Measurements from ENCODE around the gene KSR1.

KSR1 gene

DNA sequence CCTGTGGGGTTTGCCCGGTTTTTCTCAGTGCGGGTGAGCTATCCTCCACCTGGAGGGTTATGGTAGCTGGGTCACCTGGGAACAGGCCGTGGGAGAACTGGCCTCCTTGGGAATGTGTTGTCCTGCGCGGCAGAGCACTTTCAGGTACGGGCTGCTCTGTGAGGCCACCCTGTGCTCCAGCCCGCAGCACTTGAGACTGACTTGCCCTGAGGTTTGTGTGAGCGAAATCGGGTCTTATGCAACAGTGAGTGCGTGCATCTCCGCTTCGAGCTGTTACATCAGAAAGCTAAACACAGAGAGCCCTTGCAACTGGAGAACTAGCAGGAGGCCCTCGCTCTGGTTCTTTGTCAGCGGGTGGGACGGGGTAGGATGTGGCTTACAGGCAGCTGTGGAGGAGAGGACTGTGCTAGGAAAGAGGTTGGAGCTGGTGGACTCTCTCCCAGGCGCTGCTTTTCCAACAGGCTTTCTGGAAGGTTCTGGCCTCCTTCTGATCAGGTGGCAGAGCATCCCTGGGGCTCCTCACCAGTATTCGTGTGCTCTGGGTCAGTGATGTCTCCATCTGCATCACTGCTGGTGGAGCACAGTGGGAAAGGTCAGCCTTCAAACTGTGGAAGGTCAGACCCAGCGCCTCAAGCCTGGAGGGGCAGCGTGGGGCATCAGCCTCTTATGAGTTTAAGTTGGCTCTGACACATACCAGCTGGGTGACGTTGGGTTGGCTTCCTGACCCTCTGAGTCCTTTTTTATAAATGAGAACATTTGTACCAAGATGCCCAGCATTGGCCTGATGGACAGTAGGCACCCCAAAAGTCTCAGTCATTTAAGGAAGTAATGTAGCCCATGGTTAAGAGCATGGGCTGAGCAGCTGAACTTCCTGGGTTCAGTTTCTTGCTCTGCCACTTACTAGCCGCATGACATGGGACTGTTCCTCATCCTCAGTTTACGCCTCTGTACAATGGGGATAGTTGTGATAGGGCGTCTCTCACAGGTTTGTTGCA lies 76.3 kb downstream of the KSR1 start:
- ATAC-seq (peak; percentile 54), DNase-seq (peak in 1 of 2 donors; percentile 45)
- Mint-ChIP-seq H3K4me1 (peaks cover 85% of the 10 kb centered on the region), H3K9me3 (no peaks in the 10 kb centered on the region), H3K4me3 (no peak overlapping the region), H3K27ac (peak overlapping the region; percentile 42 to 54), H3K27me3 (no peaks in the 10 kb centered on the region)

DNA sequence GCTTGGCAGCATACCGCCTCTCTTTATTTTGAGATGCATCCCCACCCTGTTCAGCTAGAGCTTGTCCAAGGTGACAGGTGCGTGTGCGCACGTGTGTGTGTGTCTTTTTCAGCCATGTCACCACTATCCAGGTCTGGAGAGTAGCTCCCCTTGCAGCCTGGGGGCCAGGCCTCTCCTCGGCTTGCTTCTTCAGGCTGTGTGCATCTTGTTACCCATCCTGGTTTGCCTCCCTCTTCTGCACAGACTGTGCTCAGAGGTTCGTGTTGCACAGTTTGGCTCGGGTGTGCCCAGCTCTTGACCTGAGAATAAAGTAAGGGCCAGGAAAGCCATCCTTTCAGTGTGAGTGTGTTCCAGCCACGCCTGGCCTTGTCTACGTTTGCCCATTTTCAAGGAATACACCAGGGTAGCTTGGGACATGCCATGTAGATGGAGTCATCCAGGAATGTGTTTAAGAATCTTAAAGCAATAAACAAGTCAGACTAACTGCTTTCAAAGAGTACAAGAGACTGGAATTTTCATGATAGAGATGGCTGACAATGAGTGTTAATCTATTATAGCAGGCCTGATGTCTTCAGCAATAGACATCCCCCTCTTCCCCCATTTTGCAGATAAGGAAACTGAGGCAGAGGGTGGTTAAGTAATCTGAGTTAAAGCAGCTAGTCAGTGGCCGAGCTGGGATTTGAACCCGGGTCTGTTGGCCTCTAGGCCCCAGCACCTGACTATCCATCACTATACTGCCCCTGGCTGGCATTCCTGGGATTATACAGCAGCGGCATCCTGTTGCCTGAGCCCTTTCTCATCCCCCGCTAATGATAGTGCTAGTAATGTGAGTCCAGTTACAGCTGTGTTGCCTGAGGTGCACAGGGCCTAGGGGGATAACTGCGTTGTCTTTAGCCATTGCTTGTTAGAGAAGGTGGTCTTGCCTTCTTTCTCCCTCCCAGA lies 77.9 kb downstream of the KSR1 start:
- Mint-ChIP-seq H3K4me3 (no peak overlapping the region), H3K27me3 (no peaks in the 10 kb centered on the region), H3K9me3 (no peaks in the 10 kb centered on the region), H3K4me1 (peaks cover 86% of the 10 kb centered on the region), H3K27ac (no peak overlapping the region)
- DNase-seq: no peak
- ATAC-seq: no peak

DNA sequence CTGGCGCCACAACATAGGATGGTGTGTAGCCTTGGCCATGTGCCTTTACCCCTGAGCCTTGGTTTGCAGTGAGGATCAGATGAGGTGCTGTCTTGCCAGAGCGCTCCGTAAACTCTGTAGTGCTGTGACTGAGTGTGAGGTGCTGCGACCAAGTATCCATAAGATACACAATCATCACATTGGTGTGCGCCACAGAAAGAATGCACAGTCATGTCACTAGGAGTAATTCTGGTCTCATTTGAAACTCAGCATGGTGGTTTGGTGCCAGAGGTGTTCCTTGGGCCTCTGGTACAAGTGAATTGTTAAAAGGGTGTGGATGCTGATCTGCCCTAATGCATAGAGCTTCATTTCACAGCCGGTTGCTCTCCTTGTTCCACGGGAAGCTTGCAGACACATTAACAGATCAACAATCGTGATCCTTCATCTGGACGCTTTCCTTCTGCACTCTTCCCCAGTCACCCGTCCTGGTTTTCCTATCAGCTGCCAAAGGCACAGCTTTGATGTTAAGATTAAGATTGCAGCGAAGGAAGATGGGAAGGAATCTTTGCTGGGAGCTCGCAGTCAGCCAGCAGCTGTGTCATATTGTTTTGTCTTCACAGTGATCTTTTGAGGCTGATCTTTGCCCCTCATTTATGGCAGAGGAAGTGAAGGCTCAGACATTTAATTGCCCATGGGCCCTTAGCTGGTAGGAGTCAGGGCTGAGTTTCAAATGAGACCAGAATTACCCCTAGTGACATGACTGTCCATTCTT lies 79.1 kb downstream of the KSR1 start:
- no peak for ATAC-seq
- H3K4me3 Mint-ChIP-seq: no peak overlapping the region
- DNase-seq: no peak
- no peaks in the 10 kb centered on the region for H3K27me3 Mint-ChIP-seq
- H3K27ac Mint-ChIP-seq: peak overlapping the region in 1 of 2 donors; percentile 10
- H3K9me3 Mint-ChIP-seq: no peaks in the 10 kb centered on the region
- peaks cover 86% of the 10 kb centered on the region for H3K4me1 Mint-ChIP-seq

DNA sequence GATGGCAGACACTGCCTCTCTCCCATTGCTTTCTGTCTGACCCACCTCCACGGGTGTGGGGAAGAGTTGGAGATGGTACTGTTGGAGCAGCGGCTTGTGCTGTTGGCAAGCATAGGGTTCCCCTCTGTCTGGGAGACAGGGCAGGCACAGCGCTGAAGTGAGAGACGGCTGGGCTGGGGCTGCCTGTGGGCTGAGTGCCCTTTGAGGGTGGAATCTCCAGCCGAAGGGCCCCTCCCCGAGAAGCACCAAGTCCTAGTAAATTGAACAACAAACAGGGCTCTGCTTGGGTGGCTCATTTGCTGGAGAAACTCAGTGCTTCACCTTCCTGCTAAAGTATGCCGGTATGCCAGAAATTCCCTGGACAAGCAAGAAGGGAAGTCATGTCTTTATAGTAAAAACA lies 79.7 kb downstream of the KSR1 start:
- H3K9me3 Mint-ChIP-seq: no peaks in the 10 kb centered on the region
- H3K4me1 Mint-ChIP-seq: peaks cover 86% of the 10 kb centered on the region

DNA sequence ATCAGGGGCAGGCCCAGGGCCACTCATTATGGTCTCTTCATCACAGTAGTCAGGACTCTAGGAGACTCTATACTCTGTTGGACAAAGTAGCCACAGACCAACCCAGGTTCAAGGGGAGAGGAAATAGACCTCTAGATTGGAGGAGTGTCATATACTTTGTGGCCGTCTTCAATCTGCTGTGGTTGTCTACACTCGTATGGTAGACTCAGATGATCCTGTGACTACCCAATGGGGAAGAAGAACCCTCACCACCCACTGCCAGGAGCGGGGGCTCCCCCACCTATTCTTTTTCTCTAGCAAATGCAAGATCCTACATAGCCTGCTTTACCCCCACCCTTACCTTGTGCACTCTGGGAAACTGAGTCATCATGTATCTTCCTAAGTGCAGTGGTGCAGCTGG lies 80.5 kb downstream of the KSR1 start:
- peak overlapping the region; percentile 2 to 36 for H3K27ac Mint-ChIP-seq
- H3K4me3 Mint-ChIP-seq: no peak overlapping the region
- no peaks in the 10 kb centered on the region for H3K9me3 Mint-ChIP-seq
- H3K27me3 Mint-ChIP-seq: no peaks in the 10 kb centered on the region
- DNase-seq: no peak
- H3K4me1 Mint-ChIP-seq: peaks cover 86% of the 10 kb centered on the region
- peak; percentile 51 for ATAC-seq

More for the DNA sequence above, 79.7 kb downstream of the KSR1 start:
- ATAC-seq (no peak), DNase-seq (no peak)
- Mint-ChIP-seq H3K27me3 (no peaks in the 10 kb centered on the region), H3K4me3 (no peak overlapping the region), H3K27ac (no peak overlapping the region)

DNA sequence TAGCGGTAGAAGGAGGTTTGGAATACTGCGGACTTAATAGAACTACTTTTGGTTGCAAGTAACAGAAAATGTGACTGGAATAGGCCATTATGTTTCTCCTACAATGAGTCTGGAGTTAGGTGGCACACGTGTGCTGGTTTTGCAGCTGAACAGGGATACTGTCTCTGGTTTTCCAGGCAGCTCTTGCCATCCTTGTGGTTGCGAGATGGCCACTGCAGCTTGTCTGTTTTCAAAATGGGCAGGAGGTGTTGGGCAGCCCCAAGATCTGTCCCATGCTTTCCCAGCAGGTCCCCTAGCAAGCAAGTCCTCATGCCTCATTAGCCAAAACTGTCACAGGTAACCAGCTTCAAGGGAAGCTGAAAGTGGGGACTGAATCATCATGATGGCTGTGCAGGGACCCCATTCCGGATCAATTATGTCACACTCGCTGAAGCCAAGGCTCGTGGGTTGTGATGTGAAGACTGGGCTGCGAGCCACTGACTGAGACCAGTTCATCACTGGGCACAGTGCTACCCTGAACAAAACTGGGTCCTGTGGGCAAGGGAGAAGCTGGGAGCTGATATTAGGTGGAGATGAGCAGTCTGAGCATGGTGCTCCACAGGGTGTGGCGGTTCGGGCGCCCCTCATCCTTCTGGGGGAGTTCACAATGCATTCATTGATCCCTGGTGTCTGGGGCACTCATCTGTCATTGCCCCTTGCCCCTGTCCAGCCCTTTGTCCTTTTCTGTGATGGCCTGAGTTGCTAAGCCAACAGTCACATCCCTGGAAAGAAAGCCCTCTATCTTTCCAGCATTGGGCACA lies 82.1 kb downstream of the KSR1 start:
- DNase-seq (no peak), ATAC-seq (no peak)
- no peak overlapping the region for H3K4me3 Mint-ChIP-seq
- H3K4me1 Mint-ChIP-seq: peaks cover 90% of the 10 kb centered on the region
- no peak overlapping the region for H3K27ac Mint-ChIP-seq
- no peaks in the 10 kb centered on the region for H3K9me3 Mint-ChIP-seq
- no peaks in the 10 kb centered on the region for H3K27me3 Mint-ChIP-seq

DNA sequence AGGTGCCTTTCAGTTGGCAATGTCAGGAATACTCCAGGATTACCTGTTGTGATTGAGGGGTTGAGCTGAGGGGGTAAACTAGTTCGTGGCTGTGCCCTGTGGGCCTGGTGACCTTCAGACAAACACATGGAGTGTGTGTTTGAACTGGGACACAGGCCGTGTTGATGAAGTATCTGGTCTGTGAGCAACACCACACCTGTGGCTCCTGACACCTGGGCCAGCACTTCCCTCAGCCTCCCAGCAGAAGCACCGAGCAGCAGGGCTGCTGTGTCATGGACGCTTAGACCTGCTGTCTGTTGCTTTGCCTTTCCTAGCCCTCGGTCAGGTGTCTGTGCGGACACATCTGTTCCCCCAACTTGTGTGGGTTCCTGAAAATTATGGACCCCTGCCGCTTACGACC lies 82.9 kb downstream of the KSR1 start:
- H3K9me3 Mint-ChIP-seq: no peaks in the 10 kb centered on the region
- no peak for DNase-seq
- no peak overlapping the region for H3K27ac Mint-ChIP-seq
- H3K27me3 Mint-ChIP-seq: no peaks in the 10 kb centered on the region
- peaks cover 93% of the 10 kb centered on the region for H3K4me1 Mint-ChIP-seq
- ATAC-seq: no peak
- H3K4me3 Mint-ChIP-seq: no peak overlapping the region

DNA sequence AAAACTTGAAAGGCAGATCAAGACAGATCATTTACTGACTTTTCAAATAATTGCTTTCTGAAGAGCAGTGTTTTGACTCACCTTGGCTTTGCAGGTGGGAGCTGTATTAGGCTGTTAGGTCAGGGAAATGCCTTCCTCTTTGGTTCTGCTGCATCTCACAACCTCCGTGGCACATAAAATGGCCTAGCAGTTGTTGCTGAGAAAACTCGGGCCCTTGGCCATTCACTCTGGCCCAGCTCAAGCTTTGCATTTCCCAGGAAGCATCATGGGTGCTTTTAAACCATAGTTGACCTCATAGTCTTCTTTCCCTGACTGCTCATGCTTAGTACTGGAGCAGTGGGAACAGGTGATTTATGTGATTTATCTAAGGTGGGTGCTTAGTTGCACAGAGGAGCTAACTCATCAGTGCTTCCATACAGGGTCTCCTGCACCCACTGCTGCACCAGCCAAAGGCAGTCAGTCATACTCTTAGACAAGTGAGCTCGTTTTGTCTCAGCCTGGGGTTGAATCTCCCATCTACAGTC lies 83.6 kb downstream of the KSR1 start:
- DNase-seq (no peak), ATAC-seq (no peak)
- Mint-ChIP-seq H3K27ac (no peak overlapping the region), H3K27me3 (no peaks in the 10 kb centered on the region), H3K9me3 (no peaks in the 10 kb centered on the region), H3K4me1 (peaks cover 95% of the 10 kb centered on the region), H3K4me3 (no peak overlapping the region)

DNA sequence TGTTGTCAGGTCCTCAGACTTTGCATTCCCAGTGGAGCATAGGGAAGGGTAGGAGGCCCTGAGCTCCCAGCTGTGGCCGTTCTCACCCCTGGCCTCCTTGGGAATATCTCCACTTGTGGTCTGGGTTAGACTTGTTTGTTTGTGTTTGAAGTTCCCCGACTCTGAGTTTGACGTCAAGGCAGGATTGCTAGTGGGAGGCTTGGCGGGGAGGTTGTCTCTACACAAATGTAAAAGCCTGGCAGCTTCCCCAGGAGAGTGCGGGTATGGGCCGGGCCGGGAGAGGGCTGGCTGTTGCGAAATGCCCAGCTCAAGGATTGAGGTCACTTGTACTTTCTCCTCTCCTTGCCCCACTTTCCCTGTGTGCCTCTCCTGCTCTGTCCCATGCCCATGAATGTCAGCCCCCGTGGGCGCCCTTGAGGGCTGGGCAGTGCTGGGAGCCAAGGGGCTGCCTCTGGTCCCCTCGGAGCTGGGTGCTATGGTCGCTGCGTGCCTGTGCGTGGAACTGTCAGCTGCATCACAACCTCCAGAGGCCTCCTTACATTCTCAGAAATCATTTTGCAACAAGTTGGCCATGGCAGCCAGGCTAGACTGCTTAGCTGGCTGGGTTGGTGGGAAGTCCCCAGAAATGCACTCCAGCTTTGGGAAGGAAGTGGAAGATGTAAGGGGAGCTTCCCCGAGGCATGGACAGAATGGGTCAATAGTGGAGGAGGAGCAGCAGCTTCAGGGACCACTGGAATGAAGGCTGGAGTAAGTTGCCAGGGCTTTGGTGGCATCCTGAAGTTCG lies 84.3 kb downstream of the KSR1 start:
- Mint-ChIP-seq H3K4me3 (peak overlapping the region in 1 of 2 donors; percentile 59), H3K4me1 (peaks cover 95% of the 10 kb centered on the region), H3K27me3 (no peaks in the 10 kb centered on the region), H3K9me3 (no peaks in the 10 kb centered on the region), H3K27ac (no peak overlapping the region)
- ATAC-seq: no peak
- DNase-seq: no peak

DNA sequence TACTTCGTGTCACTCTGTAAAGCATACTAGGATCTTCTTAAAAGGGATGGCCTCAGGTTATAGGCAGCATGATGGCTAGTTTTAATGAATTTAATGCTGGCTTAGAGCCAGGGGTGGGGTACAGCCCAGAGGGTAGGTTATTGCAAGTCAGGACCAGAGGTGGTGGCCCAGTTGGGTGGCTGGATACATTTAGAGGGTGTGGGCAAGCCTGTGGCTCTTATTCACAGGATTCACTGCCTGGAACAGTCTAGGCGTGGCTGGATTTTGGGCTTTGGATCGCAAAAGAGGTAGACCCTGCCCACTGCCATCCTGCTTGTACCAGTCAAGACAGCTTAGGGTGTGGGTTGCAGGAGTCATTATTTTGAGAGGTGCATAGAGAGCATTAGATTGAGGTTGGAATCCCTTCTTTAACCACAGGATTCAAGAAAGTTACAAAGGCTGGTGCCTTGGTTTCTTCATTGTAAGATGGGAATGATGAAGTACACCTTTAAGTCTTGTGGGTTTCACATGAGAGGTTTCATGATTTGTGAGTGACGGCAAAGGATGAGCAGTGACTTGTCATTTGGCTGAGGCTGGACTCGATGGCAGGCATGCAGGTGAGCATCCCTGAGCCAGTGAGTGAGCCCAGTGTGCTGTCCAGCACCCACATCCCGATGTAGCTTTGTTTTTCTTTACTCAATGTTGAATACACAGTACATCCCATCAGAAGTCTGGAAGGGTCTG lies 85.2 kb downstream of the KSR1 start:
- Mint-ChIP-seq H3K9me3 (no peaks in the 10 kb centered on the region), H3K4me3 (peak overlapping the region; percentile 29 to 59), H3K27ac (peak overlapping the region in 1 of 2 donors; percentile 16), H3K27me3 (no peaks in the 10 kb centered on the region), H3K4me1 (peaks cover 95% of the 10 kb centered on the region)
- DNase-seq (no peak), ATAC-seq (no peak)

DNA sequence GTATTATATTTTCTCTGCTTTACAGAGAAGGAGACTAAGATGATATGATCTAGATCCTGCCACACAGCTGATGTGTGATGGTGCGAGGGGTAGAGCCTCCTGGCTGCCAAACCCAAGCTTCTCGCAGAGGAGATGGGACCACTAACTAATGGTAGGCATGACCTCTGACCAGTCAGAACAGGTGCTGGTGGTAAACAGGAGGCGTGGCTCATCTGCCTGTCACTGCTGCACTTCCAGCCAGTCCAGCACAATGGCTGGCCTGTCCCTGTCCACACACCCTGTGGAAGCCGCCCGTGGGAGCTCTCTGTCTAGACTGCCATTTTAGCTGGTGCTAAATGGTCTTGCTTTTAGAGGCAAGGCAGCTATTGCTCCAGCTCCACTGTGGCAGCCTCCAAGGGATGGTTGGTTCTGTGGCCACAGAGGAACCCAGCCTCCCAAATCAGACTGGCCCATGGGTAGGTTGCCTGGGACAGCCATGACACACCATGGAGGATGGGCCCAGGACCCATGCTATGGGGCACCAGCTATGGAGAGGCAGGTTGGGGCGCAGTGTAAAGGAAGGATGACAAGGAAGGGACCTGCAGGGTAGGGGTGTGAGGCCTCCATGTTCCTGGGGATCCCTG lies 86.7 kb downstream of the KSR1 start:
- peak overlapping the region; percentile 12 to 41 for H3K4me3 Mint-ChIP-seq
- peak overlapping the region in 1 of 2 donors; percentile 74 for H3K27ac Mint-ChIP-seq

DNA sequence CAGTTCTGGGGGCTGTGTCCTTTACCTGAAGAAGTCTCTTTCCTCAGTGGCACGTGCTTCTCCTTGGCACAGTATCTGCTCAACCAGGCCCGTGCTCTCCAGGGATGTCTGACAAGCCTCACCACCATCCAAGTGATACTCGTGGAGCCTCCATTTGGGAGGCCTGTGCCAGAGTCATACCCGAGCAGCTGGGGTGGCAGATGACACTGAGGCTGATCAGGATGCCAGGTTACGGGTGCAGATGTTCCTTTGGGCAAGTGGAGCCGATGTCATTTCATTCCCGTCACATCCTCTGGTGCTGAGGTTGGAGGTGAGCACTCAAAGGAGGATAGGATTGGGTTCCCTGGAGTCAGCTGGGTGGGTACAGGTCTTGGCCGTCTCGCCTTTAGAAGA lies 87.2 kb downstream of the KSR1 start:
- no peaks in the 10 kb centered on the region for H3K9me3 Mint-ChIP-seq
- H3K4me3 Mint-ChIP-seq: peak overlapping the region; percentile 37 to 41
- DNase-seq: no peak
- H3K27me3 Mint-ChIP-seq: no peaks in the 10 kb centered on the region
- peaks cover 93% of the 10 kb centered on the region for H3K4me1 Mint-ChIP-seq
- H3K27ac Mint-ChIP-seq: peak overlapping the region in 1 of 2 donors; percentile 74
- ATAC-seq: no peak

More for the DNA sequence above, 86.7 kb downstream of the KSR1 start:
- Mint-ChIP-seq H3K9me3 (no peaks in the 10 kb centered on the region), H3K27me3 (no peaks in the 10 kb centered on the region), H3K4me1 (peaks cover 98% of the 10 kb centered on the region)
- no peak for DNase-seq
- ATAC-seq: no peak

DNA sequence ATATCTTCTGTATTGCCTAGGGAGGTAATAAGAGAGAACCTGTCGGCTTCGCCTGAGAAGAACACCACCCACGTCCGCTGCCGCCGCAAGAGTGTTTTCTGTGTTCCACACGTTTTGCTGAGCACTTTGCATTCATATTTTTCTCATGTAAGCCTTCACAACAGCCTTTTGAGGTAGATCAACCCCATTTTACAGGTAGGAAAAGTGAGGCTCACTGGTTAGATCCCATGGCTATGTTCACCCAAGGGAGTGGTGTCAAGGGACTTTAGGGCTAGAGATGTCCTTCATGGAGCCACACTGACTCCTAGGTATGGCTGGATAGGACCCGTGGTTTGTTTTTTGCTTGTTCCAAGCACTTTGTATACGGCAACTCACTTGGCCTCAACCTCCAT lies 87.7 kb downstream of the KSR1 start:
- Mint-ChIP-seq H3K27me3 (no peaks in the 10 kb centered on the region), H3K27ac (peak overlapping the region; percentile 91 to 98), H3K4me3 (peak overlapping the region; percentile 29 to 37), H3K9me3 (no peaks in the 10 kb centered on the region), H3K4me1 (peaks cover 88% of the 10 kb centered on the region)
- ATAC-seq (no peak), DNase-seq (no peak)
